Endothelial cell of umbilical vein (primary cell): Measurements from ENCODE around the gene GLI2. TPM values are rescaled to one million over a fixed set of nuclear protein-coding genes. Genes with fewer than 3 reads are reported as not detected.

Experiments
- BruUV-seq: library from RNA; stranded (reverse); fragments of 400-500 nt; replicated peaks from 2 replicates; lab custom pipeline; 2021; lab: Mats Ljungman, UMichigan
- CTCF ChIA-PET: fragments of 300-600, 350-600 bp; sonication (Branson Sonifier 250); formaldehyde crosslinking; loops from one replicate; lab custom pipeline; 2021; ENCODE audit warnings: antibody characterized with exemption, inconsistent platforms; lab: Charles Lee
- POLR2A ChIA-PET: fragments of 300-600, 350-600 bp; sonication (Branson Sonifier 250); formaldehyde crosslinking; loops from one replicate; lab custom pipeline; 2021; ENCODE audit warnings: antibody characterized with exemption, inconsistent platforms; lab: Charles Lee
- DNase-seq: peaks from one replicate; pipeline ENCODE4 v3.0.0-alpha.2; 2011; ENCODE audit warnings: low read depth, low spot score
- FAIRE-seq: peaks from 2 replicates; lab custom pipeline; 2011; peaks lifted over from hg19 to GRCh38; lab: Jason Lieb, UNC
- H2AFZ ChIP-seq: 2 replicates; pipeline ENCODE4 v1.6.0; 2012; ENCODE audit warnings: low read depth, low read length, control low read depth, inconsistent platforms
- H3K27ac ChIP-seq: 2 replicates; pipeline ENCODE4 v1.5.1; 2011; ENCODE audit warnings: low read depth, mild to moderate bottlenecking, control low read depth, low read length, moderate library complexity; ENCODE audit not compliant: insufficient read depth
- H3K27me3 ChIP-seq, 2 experiments: 2 replicates each; pipeline versions ENCODE4 v1.6.0 to v1.6.1; 2011; ENCODE audit warnings: low read length in 2 of 2, mixed read lengths in 1 of 2; ENCODE audit not compliant: control insufficient read depth in 2 of 2, insufficient read depth in 2 of 2
- H3K36me3 ChIP-seq, 2 experiments: 2 replicates in 1 of 2; 3 replicates in 1 of 2; pipeline ENCODE4 v1.5.1; 2011; ENCODE audit warnings: low read length in 2 of 2, mild to moderate bottlenecking in 1 of 2, moderate library complexity in 1 of 2; ENCODE audit not compliant: control insufficient read depth in 2 of 2, insufficient read depth in 2 of 2; ENCODE audit errors: extremely low read depth in 1 of 2
- H3K4me1 ChIP-seq: 3 replicates; pipeline ENCODE4 v1.5.1; 2011; ENCODE audit warnings: mild to moderate bottlenecking, low read length; ENCODE audit not compliant: control insufficient read depth, insufficient read depth; ENCODE audit errors: extremely low read depth
- H3K4me2 ChIP-seq: 2 replicates; pipeline ENCODE4 v1.6.1; 2011; ENCODE audit warnings: low read length, control low read depth, mixed read lengths; ENCODE audit not compliant: insufficient read depth
- H3K4me3 ChIP-seq, 3 experiments: fragments of 200-600 bp in 1 of 3; sonication (generic), shearing (Covaris generic) in 1 of 3; replicated peaks in 1 of 3; 2 replicates each; pipeline ENCODE4 v1.5.1; 2011 to 2016; ENCODE audit warnings: control low read depth in 3 of 3, low read length in 3 of 3, mild to moderate bottlenecking in 2 of 3, inconsistent platforms in 1 of 3, low read depth in 1 of 3, moderate library complexity in 1 of 3; ENCODE audit not compliant: insufficient read depth in 1 of 3
- H3K79me2 ChIP-seq: 2 replicates; pipeline ENCODE4 v1.6.0; 2012; ENCODE audit warnings: low read length, inconsistent platforms; ENCODE audit not compliant: control insufficient read depth, insufficient read depth
- H3K9ac ChIP-seq: replicated peaks from 2 replicates; pipeline ENCODE3; 2011; ENCODE audit warnings: low read length, control low read depth; ENCODE audit not compliant: insufficient read depth; ENCODE audit errors: extremely low read depth
- H3K9me1 ChIP-seq: replicated peaks from 3 replicates; pipeline ENCODE4 v1.6.0; 2011; ENCODE audit warnings: mild to moderate bottlenecking, low read length; ENCODE audit not compliant: control insufficient read depth, insufficient read depth; ENCODE audit errors: extremely low read depth
- H3K9me3 ChIP-seq: replicated peaks from 2 replicates; pipeline ENCODE4 v1.5.1; 2012; ENCODE audit warnings: low read length, inconsistent platforms; ENCODE audit not compliant: control insufficient read depth, insufficient read depth
- H4K20me1 ChIP-seq: replicated peaks from 2 replicates; pipeline ENCODE3; 2011; ENCODE audit warnings: mild to moderate bottlenecking, low read length; ENCODE audit not compliant: control insufficient read depth, insufficient read depth; ENCODE audit errors: extremely low read depth
- CTCF ChIP-seq, 2 donors: IDR thresholded peaks; 1 replicate in 1 of 2; 2 replicates in 1 of 2; pipeline ENCODE4 v1.5.1; 2011; ENCODE audit warnings: low read length in 2 of 2, mild to moderate bottlenecking in 2 of 2, moderate library complexity in 2 of 2, control low read depth in 1 of 2, inconsistent platforms in 1 of 2, low read depth in 1 of 2; ENCODE audit not compliant: insufficient read depth in 1 of 2; ENCODE audit errors: extremely low read depth in 1 of 2
- EZH2 ChIP-seq: IDR thresholded peaks from 2 replicates; pipeline ENCODE4 v1.6.1; 2012; ENCODE audit warnings: borderline replicate concordance, low read depth, mild to moderate bottlenecking, moderate library complexity, low read length, inconsistent platforms; ENCODE audit not compliant: severe bottlenecking
- FOS ChIP-seq: IDR thresholded peaks from 2 replicates; pipeline ENCODE4 v1.6.1; 2011; ENCODE audit warnings: mild to moderate bottlenecking, low read length, moderate library complexity, borderline replicate concordance; ENCODE audit not compliant: insufficient read depth
- GATA2 ChIP-seq: IDR thresholded peaks from 2 replicates; pipeline ENCODE4 v1.7.0; 2011; ENCODE audit warnings: low read depth, mild to moderate bottlenecking, moderate library complexity, mixed read lengths, low read length; ENCODE audit not compliant: insufficient read length, insufficient read depth
- JUN ChIP-seq: IDR thresholded peaks from 2 replicates; pipeline ENCODE4 v1.6.1; 2011; ENCODE audit warnings: borderline replicate concordance, low read depth; ENCODE audit not compliant: insufficient read length, insufficient read depth
- MAX ChIP-seq: IDR thresholded peaks from 2 replicates; pipeline ENCODE4 v1.6.1; 2011; ENCODE audit not compliant: insufficient read depth, insufficient read length
- MYC ChIP-seq: IDR thresholded peaks from one replicate; pipeline ENCODE4 v1.6.1; 2011; ENCODE audit warnings: mild to moderate bottlenecking, low read depth, low read length
- POLR2A ChIP-seq: IDR thresholded peaks from 2 replicates; pipeline ENCODE4 v1.6.1; 2012; ENCODE audit warnings: low read depth, mild to moderate bottlenecking, control low read depth, low read length
- POLR2AphosphoS5 ChIP-seq: IDR thresholded peaks from 2 replicates; pipeline ENCODE4 v1.6.1; 2012; ENCODE audit warnings: low read depth, mild to moderate bottlenecking, control low read depth, low read length, moderate library complexity; ENCODE audit not compliant: insufficient read depth
- dilution Hi-C: fragments of 300-500 bp; cut with MboI; formaldehyde crosslinking; loops from one replicate; pipeline ENCODE4 v1.15.0; 2019; ENCODE audit warnings: low sequenced_read_pairs; ENCODE audit not compliant: extremely low pct_ligation_motif_present
- intact Hi-C: fragments of 100-400 bp; cut with micrococcal nuclease; formaldehyde crosslinking; loops from one replicate; pipeline ENCODE4 v1.10.0; 2022
- polyA plus RNA-seq, 4 experiments: library from polyadenylated mRNA; depleted of rRNA in 3 of 4; stranded (reverse) in 3 of 4; unstranded in 1 of 4; fragments of >200 nt; gene quantifications; 2 replicates each; pipeline versions ENCODE4 v1.2.1 to v1.2.3, GENCODE V29; 2011 to 2012; ENCODE audit warnings: missing spikeins in 1 of 4
- total RNA-seq: library from RNA; stranded (reverse); gene quantifications from 2 replicates; pipeline ENCODE4 v1.2.3, GENCODE V29; 2021

Gene GLI2
- total and polyA plus RNA-seq, 2 donors (not counting 3 experiments of a cell fraction or from before 2014, with no cell fraction given) = 0.13 TPM; not detected in 1

- FAIRE-seq = no peak
- Histone ChIP-seq H3K4me1 (peaks cover 8% of the 10 kb centered on the region), H3K4me2 (no peak overlapping the region), H3K9me3 (no peaks in the 10 kb centered on the region), H3K27me3 (peaks cover 0 to 2% of the 10 kb centered on the region in 2 experiments), H3K9me1 (no peaks in the 10 kb centered on the region), H3K9ac (no peak overlapping the region), H4K20me1 (no peaks in the 10 kb centered on the region), H3K36me3 (no peaks in the 10 kb centered on the region), H3K4me3 (no peak overlapping the region), H3K27ac (no peak overlapping the region), H2AFZ (no peak overlapping the region), H3K79me2 (no peaks in the 10 kb centered on the region)
- CTCF ChIA-PET = no interaction called here
- intact Hi-C loops = loop anchor here (5.0 kb wide), 1 partner anchor 163 kb away; no protein-coding TSS in a partner anchor
- DNase-seq = no peak
- TF ChIP-seq GATA2 (no peak), FOS (no peak), CTCF (IDR thresholded peaks at IDR 0.05; ENCODE audit: extremely low read depth in 1 of 2, insufficient read depth in 1 of 2, low read depth in 1 of 2, low read length in 2 of 2) (no peak), POLR2A (no peak), MAX (no peak), EZH2 (no peak), POLR2AphosphoS5 (no peak), JUN (no peak), MYC (no peak)
- no TSS peak for BruUV-seq
- dilution Hi-C loops = no loop called here
- POLR2A ChIA-PET = no interaction called here
Observed at GRCh38 chr2:120783969-120784372, 48.3 kb downstream of the GLI2 start.
